SW 1271 (cell line): ENCODE measurements around the gene CTSC.
A peak's percentile ranks its signal among the peaks of the same experiment; 100 is the strongest.
"Not testable (repeated sequence)": the region's sequence is repeated elsewhere in the genome, so short reads cannot be mapped to it uniquely, and the experiment has no call there.

Source experiments
- DNase-seq, 2 experiments: peaks; one replicate each; lab custom pipeline; 2025; lab: John Stamatoyannopoulos, UW

Gene CTSC

GRCh38 chr11:88352139-88352538, 14.6 kb upstream of the CTSC start:
- DNase-seq, result no peak

- no peak for DNase-seq
Observed at GRCh38 chr11:88348870-88349269, 11.3 kb upstream of the CTSC start.

- no peak for DNase-seq
Observed at GRCh38 chr11:88345949-88346348, 8.4 kb upstream of the CTSC start.

- no peak for DNase-seq
Observed at GRCh38 chr11:88345408-88345807, 7.9 kb upstream of the CTSC start.

GRCh38 chr11:88344869-88345268, 7.3 kb upstream of the CTSC start:
- DNase-seq, result no peak

GRCh38 chr11:88341522-88342251, 4.2 kb upstream of the CTSC start:
- no peak for DNase-seq

GRCh38 chr11:88340366-88340935, 2.9 kb upstream of the CTSC start:
- DNase-seq, result no peak

GRCh38 chr11:88337987-88338668, 592 bp upstream of the CTSC start:
- peak; percentile 22 to 63 for DNase-seq

GRCh38 chr11:88335284-88335683, 2.3 kb downstream of the CTSC start:
- no peak for DNase-seq

GRCh38 chr11:88333862-88334261, 3.7 kb downstream of the CTSC start:
- no peak for DNase-seq

- no peak for DNase-seq
Observed at GRCh38 chr11:88332851-88333250, 4.7 kb downstream of the CTSC start.

- no peak for DNase-seq
Observed at GRCh38 chr11:88330826-88331428, 6.6 kb downstream of the CTSC start.

GRCh38 chr11:88329563-88330250, 7.8 kb downstream of the CTSC start:
- DNase-seq, result no peak

- DNase-seq, result no peak
Observed at GRCh38 chr11:88327462-88328143, 9.9 kb downstream of the CTSC start.

GRCh38 chr11:88327061-88327460, 10.5 kb downstream of the CTSC start:
- DNase-seq, result no peak

GRCh38 chr11:88326099-88326498, 11.4 kb downstream of the CTSC start:
- no peak for DNase-seq

GRCh38 chr11:88324562-88325345, 12.8 kb downstream of the CTSC start:
- DNase-seq, result no peak

- not testable (repeated sequence) for DNase-seq
Observed at GRCh38 chr11:88322881-88323280, 14.7 kb downstream of the CTSC start.

- DNase-seq, result not testable (repeated sequence)
Observed at GRCh38 chr11:88321412-88321811, 16.1 kb downstream of the CTSC start.

- no peak for DNase-seq
Observed at GRCh38 chr11:88320149-88320559, 17.4 kb downstream of the CTSC start.

- no peak for DNase-seq
Observed at GRCh38 chr11:88318017-88318416, 19.5 kb downstream of the CTSC start.
